ENCODE data around the gene ENO2.
"Not testable (repeated sequence)": the region's sequence is repeated elsewhere in the genome, so short reads cannot be mapped to it uniquely, and the experiment has no call there.

GRCh38 chr12:6879824-6880223 lies 34.6 kb upstream of the ENO2 start:
- not testable (repeated sequence) for TF ChIP-seq POLR2AphosphoS5, CTCF (IDR thresholded peaks at IDR 0.05)

Data from upper lobe of left lung (tissue), 4 donors.